PC-9 (cell line): Measurements from ENCODE around the gene LINC00237. TPM values are rescaled to one million over a fixed set of nuclear protein-coding genes. Genes with fewer than 3 reads are reported as not detected.

Experiments
- BruUV-seq: library from RNA; stranded (reverse); fragments of 400-500 nt; replicated peaks from 2 replicates; lab custom pipeline; 2021; lab: Mats Ljungman, UMichigan
- CTCF ChIA-PET: fragments of 300-600 bp; sonication (Branson Sonifier 250); formaldehyde crosslinking; loops from one replicate; lab custom pipeline; 2022; ENCODE audit warnings: antibody characterized with exemption; lab: Charles Lee
- POLR2A ChIA-PET: fragments of 300-600 bp; sonication (Branson Sonifier 250); formaldehyde crosslinking; loops from one replicate; lab custom pipeline; 2022; ENCODE audit warnings: antibody characterized with exemption; ENCODE audit not compliant: unreplicated experiment; lab: Charles Lee
- DNase-seq, 2 experiments: peaks; one replicate each; pipeline versions ENCODE4 v3.0.0 to v3.0.0-alpha.2; 2015 to 2022; ENCODE audit warnings: mixed read lengths in 1 of 2
- H2AFZ ChIP-seq: fragments of 200-600 bp; sonication (generic); 2 replicates; pipeline ENCODE4 v1.8.1; 2017; ENCODE audit warnings: antibody characterized with exemption
- H3F3A ChIP-seq: fragments of 200-600 bp; sonication (generic); 2 replicates; pipeline ENCODE4 v1.8.1; 2017; ENCODE audit warnings: antibody characterized with exemption, mild to moderate bottlenecking, low read depth; ENCODE audit not compliant: insufficient read depth
- H3K27ac ChIP-seq: fragments of 200-600 bp; sonication (generic); 2 replicates; pipeline ENCODE4 v1.6.1; 2016; ENCODE audit warnings: mixed run types
- H3K27me3 ChIP-seq: fragments of 200-600 bp; sonication (generic); 2 replicates; pipeline ENCODE4 v1.6.1; 2016; ENCODE audit warnings: low read depth, mixed run types; ENCODE audit not compliant: insufficient read depth
- H3K36me3 ChIP-seq: fragments of 200-600 bp; sonication (generic); 2 replicates; pipeline ENCODE4 v1.6.1; 2016; ENCODE audit warnings: low read depth, mixed run types
- H3K4me1 ChIP-seq: fragments of 200-600 bp; sonication (generic); replicated peaks from 2 replicates; pipeline ENCODE4 v1.6.1; 2016; ENCODE audit warnings: mixed run types; ENCODE audit not compliant: insufficient read depth
- H3K4me2 ChIP-seq: fragments of 200-600 bp; sonication (generic); 2 replicates; pipeline ENCODE4 v1.6.1; 2017; ENCODE audit warnings: mixed run types
- H3K4me3 ChIP-seq: fragments of 200-600 bp; sonication (generic); 2 replicates; pipeline ENCODE4 v1.6.1; 2016; ENCODE audit warnings: mixed run types
- H3K79me2 ChIP-seq: fragments of 200-600 bp; sonication (generic); 2 replicates; pipeline ENCODE4 v1.6.1; 2017; ENCODE audit warnings: low read depth, mixed run types
- H3K9me2 ChIP-seq: fragments of 200-600 bp; sonication (generic); 2 replicates; pipeline ENCODE4 v1.8.1; 2017; ENCODE audit warnings: mild to moderate bottlenecking; ENCODE audit not compliant: insufficient read depth
- H3K9me3 ChIP-seq: fragments of 200-600 bp; sonication (generic); 2 replicates; pipeline ENCODE4 v1.8.1; 2016; ENCODE audit warnings: low read depth; ENCODE audit not compliant: insufficient read depth
- H4K20me1 ChIP-seq: fragments of 200-600 bp; sonication (generic); 2 replicates; pipeline ENCODE4 v1.8.1; 2017; ENCODE audit not compliant: insufficient read depth
- CTCF ChIP-seq: fragments of 200-600 bp; sonication (generic); conservative IDR thresholded peaks from 2 replicates; pipeline ENCODE4 v1.6.1; 2017; ENCODE audit warnings: mixed run types, antibody characterized with exemption, mild to moderate bottlenecking, moderate library complexity
- EZH2 ChIP-seq: fragments of 200-600 bp; sonication (generic); IDR thresholded peaks from 2 replicates; pipeline ENCODE4 v1.8.0; 2017; ENCODE audit warnings: antibody characterized with exemption, low read depth
- intact Hi-C: fragments of 100-400 bp; cut with micrococcal nuclease; formaldehyde crosslinking; loops from one replicate; pipeline ENCODE4 v1.10.0; 2022; ENCODE audit not compliant: unreplicated experiment
- total RNA-seq: library from RNA; stranded (reverse); gene quantifications from 2 replicates; pipeline ENCODE4 v1.2.3, GENCODE V29; 2021

The LINC00237 gene
- total RNA-seq, 1 experiment from 2014 or later: not detected

DNA sequence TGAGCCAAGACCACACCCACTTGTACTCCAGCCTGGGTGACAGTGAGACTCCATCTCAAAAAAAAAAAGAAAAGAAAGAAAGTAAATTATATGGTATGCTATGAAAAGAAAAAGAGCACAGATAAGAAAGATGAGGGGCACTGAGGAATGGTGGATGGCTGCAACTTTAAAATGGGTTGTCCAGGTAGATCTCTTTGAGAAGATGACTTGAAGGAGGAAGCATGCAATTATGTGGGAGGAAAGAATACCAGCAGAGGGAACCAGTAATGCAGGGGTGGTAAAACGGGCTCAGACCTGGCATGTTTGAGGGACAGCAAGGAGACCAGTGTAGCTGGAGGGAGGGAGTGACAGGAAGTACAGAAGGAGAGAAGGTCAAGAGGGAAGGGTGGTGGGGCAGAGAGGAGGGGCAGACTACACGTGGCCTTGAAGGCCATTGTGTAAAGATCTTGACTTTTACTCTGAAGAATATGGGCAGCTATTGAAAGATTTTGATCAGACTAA is 22.3 kb downstream of the LINC00237 start:
- intact Hi-C loops: no loop called here
- Histone ChIP-seq H2AFZ (no peak overlapping the region), H3K36me3 (no peaks in the 10 kb centered on the region), H3F3A (no peaks in the 10 kb centered on the region), H3K9me3 (no peaks in the 10 kb centered on the region), H3K4me2 (no peak overlapping the region), H4K20me1 (no peaks in the 10 kb centered on the region), H3K27ac (no peak overlapping the region), H3K4me1 (no peaks in the 10 kb centered on the region), H3K9me2 (no peaks in the 10 kb centered on the region), H3K27me3 (peaks cover 53% of the 10 kb centered on the region), H3K79me2 (no peaks in the 10 kb centered on the region), H3K4me3 (no peak overlapping the region)
- ChIA-PET CTCF (no interaction called here), POLR2A (no interaction called here)
- TF ChIP-seq EZH2 (no peak), CTCF (no peak)
- no TSS peak for BruUV-seq
- no peak for DNase-seq

- POLR2A ChIA-PET: no interaction called here
- TF ChIP-seq CTCF (no peak), EZH2 (no peak)
- no peak overlapping the region for H3K27ac ChIP-seq
- no peak overlapping the region for H3K4me3 ChIP-seq
- H3K9me3 ChIP-seq: no peaks in the 10 kb centered on the region
- no peak overlapping the region for H2AFZ ChIP-seq
- no TSS peak for BruUV-seq
- H3K9me2 ChIP-seq: no peaks in the 10 kb centered on the region
- H3K4me2 ChIP-seq: no peak overlapping the region
- H3K4me1 ChIP-seq: no peaks in the 10 kb centered on the region
- no peaks in the 10 kb centered on the region for H4K20me1 ChIP-seq
- peaks cover 44% of the 10 kb centered on the region for H3K27me3 ChIP-seq
- no peaks in the 10 kb centered on the region for H3K36me3 ChIP-seq
- no peaks in the 10 kb centered on the region for H3K79me2 ChIP-seq
- no peak for DNase-seq
- CTCF ChIA-PET: no interaction called here
- no peaks in the 10 kb centered on the region for H3F3A ChIP-seq
- intact Hi-C loops: no loop called here
Observed at GRCh38 chr20:21082584-21082983, 23.6 kb downstream of the LINC00237 start.

- POLR2A ChIA-PET: no interaction called here
- no peak overlapping the region for H3K4me3 ChIP-seq
Observed at GRCh38 chr20:21077809-21078345, 28.3 kb downstream of the LINC00237 start.

More at GRCh38 chr20:21077809-21078345, 28.3 kb downstream of the LINC00237 start:
- Histone ChIP-seq H3K4me1 (no peaks in the 10 kb centered on the region), H3K79me2 (no peaks in the 10 kb centered on the region), H3F3A (no peaks in the 10 kb centered on the region), H3K36me3 (no peaks in the 10 kb centered on the region), H3K4me2 (no peak overlapping the region), H4K20me1 (no peaks in the 10 kb centered on the region), H3K27ac (no peak overlapping the region), H3K27me3 (peaks cover 51% of the 10 kb centered on the region), H3K9me3 (no peaks in the 10 kb centered on the region), H3K9me2 (no peaks in the 10 kb centered on the region), H2AFZ (no peak overlapping the region)
- no TSS peak for BruUV-seq
- no peak for TF ChIP-seq CTCF
- TF ChIP-seq EZH2: no peak
- intact Hi-C loops: no loop called here
- CTCF ChIA-PET: no interaction called here
- no peak for DNase-seq
